Spleen (tissue), 11 donors: ENCODE measurements around the gene CEBPB. TPM values are rescaled to one million over a fixed set of nuclear protein-coding genes. Genes with fewer than 3 reads are reported as not detected.

ENCODE experiments used
- DNase-seq: peaks from one replicate; pipeline ENCODE4 v3.0.0-alpha.2; 2020
- H3K27ac ChIP-seq, 8 donors: fragments of 200-600 bp; sonication (generic) in 7 of 8; 1 replicate in 4 of 8; 2 replicates in 4 of 8; pipeline versions ENCODE4 v1.5.0 to v1.8.0; 2016 to 2021; ENCODE audit warnings: inconsistent platforms in 4 of 8, mild to moderate bottlenecking in 4 of 8, moderate library complexity in 1 of 8
- H3K27me3 ChIP-seq, 7 donors: fragments of 200-600 bp; sonication (generic) in 6 of 7; replicated peaks in 1 of 7; 1 replicate in 4 of 7; 2 replicates in 3 of 7; pipeline versions ENCODE4 v1.5.0 to v1.8.0; 2016 to 2021; ENCODE audit warnings: inconsistent platforms in 3 of 7, mild to moderate bottlenecking in 1 of 7
- H3K36me3 ChIP-seq, 6 donors: fragments of 200-600 bp; sonication (generic) in 5 of 6; 1 replicate in 4 of 6; 2 replicates in 2 of 6; pipeline versions ENCODE4 v1.5.0 to v1.8.0; 2016 to 2021; ENCODE audit warnings: inconsistent platforms in 2 of 6
- H3K4me1 ChIP-seq, 6 donors: fragments of 200-600 bp; sonication (generic) in 5 of 6; 1 replicate in 3 of 6; 2 replicates in 3 of 6; pipeline versions ENCODE4 v1.5.0 to v1.8.0; 2016 to 2021; ENCODE audit warnings: inconsistent platforms in 3 of 6
- H3K4me3 ChIP-seq, 8 donors: fragments of 200-600 bp; sonication (generic) in 7 of 8; 1 replicate in 4 of 8; 2 replicates in 4 of 8; pipeline versions ENCODE4 v1.5.0 to v1.8.0; 2016 to 2021; ENCODE audit warnings: inconsistent platforms in 4 of 8, mild to moderate bottlenecking in 4 of 8, moderate library complexity in 2 of 8
- H3K9me3 ChIP-seq, 8 donors: fragments of 200-600 bp; sonication (generic) in 7 of 8; 1 replicate in 4 of 8; 2 replicates in 4 of 8; pipeline versions ENCODE4 v1.5.0 to v1.8.0; 2016 to 2021; ENCODE audit warnings: inconsistent platforms in 4 of 8
- POLR2A ChIP-seq, 3 donors: fragments of 450-650 bp; IDR thresholded peaks; one replicate each; pipeline ENCODE4 v1.5.1; 2017; ENCODE audit warnings: antibody characterized with exemption in 3 of 3, mild to moderate bottlenecking in 1 of 3
- POLR2AphosphoS5 ChIP-seq, 3 donors: sonication (generic); formaldehyde crosslinking; IDR thresholded peaks; one replicate each; pipeline ENCODE4 v1.5.1; 2017; ENCODE audit warnings: antibody characterized with exemption in 3 of 3
- WGBS, 5 donors: extraction: QIAGEN DNeasy Blood & Tissue Kit in 3 of 5; methylation state at CpG; one replicate each; pipeline versions ENCODE4 v1.1.5 to v1.1.7; 2013 to 2018; 5-methylcytosine and 5-hydroxymethylcytosine counted together
- intact Hi-C: fragments of 100-400 bp; cut with DNase I; formaldehyde crosslinking; loops from one replicate; pipeline ENCODE4 v1.15.0; 2023; ENCODE audit warnings: low total_unique reads
- polyA plus RNA-seq, 3 donors: library from polyadenylated mRNA; stranded (reverse); fragments of 200-250 nt; gene quantifications; one replicate each; pipeline ENCODE4 v1.2.1, GENCODE V29; 2013
- total RNA-seq, 7 donors: library from RNA; depleted of rRNA in 3 of 7; stranded (reverse); fragments of >200 nt in 3 of 7; fragmentation: NEBNext Ultra II Directional in 4 of 7; extraction: Animal tissue kit (Norgen Biotek cat#: 25700) in 4 of 7; gene quantifications; one replicate each; pipeline versions ENCODE4 v1.1.0 to v1.2.1, GENCODE V29; 2016 to 2021
- TF ChIP-seq, protein P1 (sequence below), 11 experiments: fragments of 200-600 bp in 7 of 11; fragments of 450-650 bp in 4 of 11; sonication (generic) in 4 of 11; IDR thresholded peaks in 8 of 11; conservative IDR thresholded peaks in 3 of 11; 1 replicate in 7 of 11; 2 replicates in 4 of 11; pipeline versions ENCODE4 v1.4.0 to v1.8.0; 2016 to 2021; ENCODE audit warnings: antibody characterized with exemption in 11 of 11, inconsistent platforms in 4 of 11, mild to moderate bottlenecking in 1 of 11
- donor health status: healthy with polysubstance abuse.
- donor health status: DM: no; HTN: no; CAD: no; lungs with moderate emphysema.
- donor health status: DM: no; HTN: no; CAD: no.
- donor health status: Bipolar disorder and iron deficiency.
- donor health status: healthy.
- donor health status: DM: no; HTN: no; CAD: no.
- donor health status: DM: yes; HTN: yes; CAD: no.

Gene CEBPB
- total and polyA plus RNA-seq, 10 donors, result 24.2 to 273 (median 105) TPM

DNA sequence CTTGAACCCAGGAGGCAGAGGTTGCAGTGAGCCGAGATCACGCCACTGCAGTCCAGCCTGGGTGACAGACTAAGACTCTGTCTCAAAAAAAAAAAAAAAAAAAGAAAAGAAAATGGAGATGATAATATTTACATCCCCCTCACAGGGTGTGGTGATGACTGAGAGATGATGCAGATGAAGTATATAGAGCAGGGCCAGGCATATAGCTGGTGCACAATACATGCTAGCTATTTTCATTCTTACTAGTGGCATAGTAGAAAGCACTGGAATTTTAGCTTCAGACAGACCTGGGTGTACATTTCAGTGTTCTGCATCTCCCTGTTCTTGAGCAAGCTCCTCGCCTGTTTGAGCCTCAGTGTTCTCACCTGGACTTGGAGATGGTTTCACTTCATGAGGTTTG is 36.9 kb downstream of the CEBPB start:
- Histone ChIP-seq H3K27ac (no peak overlapping the region), H3K4me1 (peaks cover 0 to 54% (median 15%) of the 10 kb centered on the region in 6 donors), H3K9me3 (peaks cover 0 to 7% (median 0%) of the 10 kb centered on the region in 8 donors), H3K36me3 (no peaks in the 10 kb centered on the region), H3K4me3 (no peak overlapping the region), H3K27me3 (no peaks in the 10 kb centered on the region)
- intact Hi-C loops, result no loop called here
- DNase-seq, result no peak
- 80 to 89% (median 83%) methylated on average over 2 to 3 of the region's 3 CpGs for WGBS, 5 donors
- TF ChIP-seq, protein P1, sequence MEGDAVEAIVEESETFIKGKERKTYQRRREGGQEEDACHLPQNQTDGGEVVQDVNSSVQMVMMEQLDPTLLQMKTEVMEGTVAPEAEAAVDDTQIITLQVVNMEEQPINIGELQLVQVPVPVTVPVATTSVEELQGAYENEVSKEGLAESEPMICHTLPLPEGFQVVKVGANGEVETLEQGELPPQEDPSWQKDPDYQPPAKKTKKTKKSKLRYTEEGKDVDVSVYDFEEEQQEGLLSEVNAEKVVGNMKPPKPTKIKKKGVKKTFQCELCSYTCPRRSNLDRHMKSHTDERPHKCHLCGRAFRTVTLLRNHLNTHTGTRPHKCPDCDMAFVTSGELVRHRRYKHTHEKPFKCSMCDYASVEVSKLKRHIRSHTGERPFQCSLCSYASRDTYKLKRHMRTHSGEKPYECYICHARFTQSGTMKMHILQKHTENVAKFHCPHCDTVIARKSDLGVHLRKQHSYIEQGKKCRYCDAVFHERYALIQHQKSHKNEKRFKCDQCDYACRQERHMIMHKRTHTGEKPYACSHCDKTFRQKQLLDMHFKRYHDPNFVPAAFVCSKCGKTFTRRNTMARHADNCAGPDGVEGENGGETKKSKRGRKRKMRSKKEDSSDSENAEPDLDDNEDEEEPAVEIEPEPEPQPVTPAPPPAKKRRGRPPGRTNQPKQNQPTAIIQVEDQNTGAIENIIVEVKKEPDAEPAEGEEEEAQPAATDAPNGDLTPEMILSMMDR (IDR thresholded peaks at IDR 0.05 in 8 of 11, conservative IDR thresholded peaks at IDR 0.05 in 3 of 11), result no peak
- TF ChIP-seq POLR2A (IDR thresholded peaks at IDR 0.05), result no peak
- no peak for TF ChIP-seq POLR2AphosphoS5 (IDR thresholded peaks at IDR 0.05)

DNA sequence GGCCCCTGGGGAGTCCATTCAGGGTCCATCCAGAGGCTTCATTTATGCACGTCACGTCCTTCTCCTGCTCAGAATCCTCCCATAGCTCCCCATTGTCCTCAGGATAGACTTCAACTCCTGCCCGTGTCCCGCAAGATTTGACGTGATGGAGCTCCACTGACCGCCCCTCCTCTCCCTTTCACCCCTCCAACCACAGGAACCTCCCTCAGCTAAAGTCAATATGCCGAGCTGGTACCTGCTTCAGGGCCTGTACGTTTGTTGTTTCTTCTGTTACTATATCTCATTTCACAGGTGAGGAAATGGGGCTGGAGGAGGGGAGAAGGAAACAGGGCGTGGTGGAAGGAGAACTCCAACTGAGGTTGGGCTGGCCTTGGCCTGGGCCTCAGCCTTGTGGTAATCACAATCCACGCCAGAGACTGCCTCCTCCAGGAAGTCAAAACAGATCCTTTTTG is 38.6 kb downstream of the CEBPB start:
- no peak for DNase-seq
- 70 to 90% (median 72%) methylated on average over 10 of the region's 10 CpGs for WGBS, 5 donors
- peaks cover 0 to 4% (median 0%) of the 10 kb centered on the region in 8 donors for H3K9me3 ChIP-seq
- TF ChIP-seq POLR2A (IDR thresholded peaks at IDR 0.05), result no peak
- TF ChIP-seq, protein P1 (IDR thresholded peaks at IDR 0.05 in 8 of 11, conservative IDR thresholded peaks at IDR 0.05 in 3 of 11), result no peak
- TF ChIP-seq POLR2AphosphoS5 (IDR thresholded peaks at IDR 0.05), result no peak
- H3K27me3 ChIP-seq, result no peaks in the 10 kb centered on the region
- intact Hi-C loops, result no loop called here
- no peaks in the 10 kb centered on the region for H3K36me3 ChIP-seq
- H3K27ac ChIP-seq, result peak overlapping the region in 1 of 8 donors; percentile 51
- H3K4me1 ChIP-seq, result peaks cover 0 to 39% (median 10%) of the 10 kb centered on the region in 6 donors
- no peak overlapping the region for H3K4me3 ChIP-seq

DNA sequence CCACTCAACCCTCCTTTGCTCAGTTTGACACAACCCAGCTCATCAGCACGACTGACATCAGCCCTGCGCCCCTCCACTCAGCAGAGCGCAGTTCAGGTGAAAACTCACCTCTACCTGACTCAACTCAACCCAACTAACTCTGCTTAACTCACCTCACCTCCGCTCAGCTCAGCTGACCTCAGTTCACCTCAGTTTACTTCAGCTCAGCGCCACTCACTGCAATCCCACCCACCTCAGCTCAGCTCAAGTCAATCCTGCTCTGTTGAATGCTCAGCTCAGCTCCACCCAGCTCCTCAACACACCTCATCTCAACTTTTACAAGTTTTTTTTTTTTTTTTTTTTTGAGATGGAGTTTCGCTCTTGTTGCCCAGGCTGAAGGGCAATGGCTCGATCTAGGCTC is 39.6 kb downstream of the CEBPB start:
- no peaks in the 10 kb centered on the region for H3K36me3 ChIP-seq
- no peaks in the 10 kb centered on the region for H3K9me3 ChIP-seq
- DNase-seq, result no peak
- H3K4me1 ChIP-seq, result peaks cover 0 to 38% (median 10%) of the 10 kb centered on the region in 6 donors
- no peak for TF ChIP-seq POLR2A (IDR thresholded peaks at IDR 0.05)
- no peak for TF ChIP-seq POLR2AphosphoS5 (IDR thresholded peaks at IDR 0.05)
- TF ChIP-seq, protein P1 (IDR thresholded peaks at IDR 0.05 in 8 of 11, conservative IDR thresholded peaks at IDR 0.05 in 3 of 11), result no peak
- H3K4me3 ChIP-seq, result no peak overlapping the region
- 90 to 98% (median 97%) methylated on average over 7 of the region's 7 CpGs for WGBS, 5 donors
- peaks cover 0 to 5% (median 0%) of the 10 kb centered on the region in 7 donors for H3K27me3 ChIP-seq
- intact Hi-C loops, result no loop called here
- no peak overlapping the region for H3K27ac ChIP-seq

DNA sequence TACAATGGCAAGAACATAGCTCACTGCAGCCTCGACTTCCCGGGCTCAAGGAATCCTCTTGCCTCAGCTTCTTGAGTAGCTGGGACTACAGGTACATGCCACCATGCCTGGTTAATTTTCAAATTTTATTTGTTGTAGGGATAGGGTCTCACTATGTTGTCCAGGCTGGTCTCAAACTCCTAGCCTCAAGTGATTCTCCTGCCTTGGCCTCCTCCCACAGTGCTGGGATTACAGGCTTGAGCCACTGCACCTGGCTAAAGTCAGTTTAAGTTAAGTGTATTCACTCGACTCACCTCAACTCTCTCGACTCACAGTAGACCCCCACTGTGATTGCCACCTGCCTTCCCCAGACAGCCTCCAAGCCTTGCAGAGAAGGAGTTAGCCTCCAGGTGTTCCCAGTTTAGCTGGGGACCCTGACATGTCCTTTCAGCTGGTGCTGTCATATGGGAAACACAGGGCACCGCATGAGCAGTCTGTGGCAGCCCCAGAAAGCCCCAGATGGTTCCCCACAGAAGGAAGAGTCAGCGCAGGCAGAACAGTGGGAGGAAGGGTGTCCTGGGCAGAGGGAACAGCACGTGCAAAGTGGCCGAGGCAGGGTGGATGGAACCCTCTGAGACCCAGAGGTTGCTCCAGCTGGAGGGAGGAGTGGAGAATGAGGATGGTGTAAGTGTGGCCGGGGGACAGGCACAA is 40.4 kb downstream of the CEBPB start:
- intact Hi-C loops, result no loop called here
- TF ChIP-seq, protein P1 (IDR thresholded peaks at IDR 0.05 in 8 of 11, conservative IDR thresholded peaks at IDR 0.05 in 3 of 11), result no peak
- TF ChIP-seq POLR2A (IDR thresholded peaks at IDR 0.05) (no peak), POLR2AphosphoS5 (IDR thresholded peaks at IDR 0.05) (no peak)
- WGBS, 5 donors, result 72 to 92% (median 85%) methylated on average over 9 of the region's 9 CpGs

More for the DNA sequence above, 40.4 kb downstream of the CEBPB start:
- Histone ChIP-seq H3K4me3 (no peak overlapping the region), H3K27me3 (peaks cover 0 to 5% (median 0%) of the 10 kb centered on the region in 7 donors), H3K36me3 (no peaks in the 10 kb centered on the region), H3K27ac (no peak overlapping the region), H3K9me3 (no peaks in the 10 kb centered on the region), H3K4me1 (peaks cover 0 to 35% (median 7%) of the 10 kb centered on the region in 6 donors)
- no peak for DNase-seq
